GM19043 (cell line): ENCODE measurements around the gene DEFB121.
"Not testable (repeated sequence)": the region's sequence is repeated elsewhere in the genome, so short reads cannot be mapped to it uniquely, and the experiment has no call there.

Experiments
- ATAC-seq: cut with Tn5 transposase; IDR thresholded peaks from one replicate; pipeline ENCODE4 v1.9.1; 2021; ENCODE audit warnings: low read depth; ENCODE audit not compliant: unreplicated experiment

The DEFB121 gene

DNA sequence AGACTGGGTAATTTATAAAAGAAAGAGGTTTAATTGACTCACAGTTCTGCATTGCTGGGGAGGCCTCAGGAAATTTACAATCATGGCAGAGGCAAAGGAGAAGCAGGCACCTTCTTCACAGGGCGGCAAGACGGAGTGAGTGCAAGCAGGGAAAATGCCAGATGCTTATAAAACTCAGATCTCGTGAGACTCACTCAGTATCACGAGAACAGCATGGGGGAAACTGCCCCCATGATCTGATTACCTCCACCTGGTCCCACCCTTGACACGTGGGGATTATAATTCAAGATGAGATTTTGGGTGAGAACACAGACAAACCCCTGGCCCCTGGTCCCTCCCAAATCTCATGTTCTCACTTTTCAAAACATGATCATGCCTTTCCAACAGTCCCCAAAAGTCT is 41.7 kb downstream of the DEFB121 start:
- ATAC-seq, result not testable (repeated sequence)

DNA sequence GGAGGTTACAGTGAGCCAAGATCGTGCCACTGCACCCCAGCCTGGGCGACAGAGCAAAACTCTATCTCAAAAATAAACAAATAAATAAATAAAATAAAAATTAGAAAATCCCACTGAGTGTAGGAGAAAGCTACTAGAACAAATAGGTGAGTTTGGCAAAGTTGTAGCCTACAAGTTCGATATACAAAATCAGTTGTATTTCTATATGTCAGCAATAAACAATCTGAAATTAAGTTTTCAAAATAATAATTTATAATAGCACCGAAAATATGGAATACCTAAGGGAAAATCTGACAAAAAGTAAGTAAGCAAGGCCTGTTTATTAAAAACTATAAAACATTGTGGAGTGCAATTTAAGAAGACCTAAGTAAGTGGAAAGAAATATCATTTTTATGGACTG is 42.7 kb downstream of the DEFB121 start:
- ATAC-seq, result no peak

- ATAC-seq, result no peak
Observed at GRCh38 chr20:31355981-31356380, 50.0 kb downstream of the DEFB121 start.
